Measurements from ENCODE around the gene ERP27. TPM values are rescaled to one million over a fixed set of nuclear protein-coding genes. Genes with fewer than 3 reads are reported as not detected.

Gene ERP27
- total RNA-seq, 2 donors from 2014 or later = 79.1 to 131 TPM

GRCh38 chr12:14961466-14962152, 23.3 kb upstream of the ERP27 start, which contains the start of gene ARHGDIB:
TSS of gene ARHGDIB (minus strand) at chr12:14961601. CDS start at chr12:14950712, 10,889 bp downstream.
- WGBS, 2 donors = 24 to 37% methylated on average over 14 of the region's 14 CpGs
- TF ChIP-seq POLR2A (IDR thresholded peaks at IDR 0.05) (peak in 2 of 3 donors; percentile 25 to 52), CTCF (IDR thresholded peaks at IDR 0.05) (no peak)

GRCh38 chr12:14960548-14961465, 22.5 kb upstream of the ERP27 start:
- peak overlapping the region in 3 of 4 donors; percentile 19 to 72 (median 28) for H3K27ac ChIP-seq
- H3K36me3 ChIP-seq (replicated peaks in 1 of 2; ENCODE audit: insufficient read depth in 1 of 2, low read depth in 2 of 2) = no peaks in the 10 kb centered on the region
- H3K4me3 ChIP-seq = no peak overlapping the region
- H3K4me1 ChIP-seq = peaks cover 6% of the 10 kb centered on the region
- peak in 1 of 4 donors; percentile 17 for DNase-seq
- no peaks in the 10 kb centered on the region for H3K9me3 ChIP-seq
- intact Hi-C loops (cut with DNase I) = no loop called here
- WGBS, 2 donors = 57 to 61% methylated on average over 12 to 13 of the region's 13 CpGs
- TF ChIP-seq POLR2A (IDR thresholded peaks at IDR 0.05) (no peak), CTCF (IDR thresholded peaks at IDR 0.05) (no peak)
- no peaks in the 10 kb centered on the region for H3K27me3 ChIP-seq
- peak; percentile 31 for ATAC-seq

More at GRCh38 chr12:14961466-14962152, 23.3 kb upstream of the ERP27 start, which contains the start of gene ARHGDIB:
- Histone ChIP-seq H3K36me3 (replicated peaks in 1 of 2; ENCODE audit: insufficient read depth in 1 of 2, low read depth in 2 of 2) (no peaks in the 10 kb centered on the region), H3K27ac (peak within 1 kb of the TSS in 3 of 4 donors; percentile 19 to 72 (median 28)), H3K4me3 (no peak within 1 kb of the TSS), H3K4me1 (peaks cover 6% of the 10 kb centered on the region), H3K9me3 (no peaks in the 10 kb centered on the region), H3K27me3 (no peaks in the 10 kb centered on the region)
- intact Hi-C loops (cut with DNase I) = no loop called here
- DNase-seq (peak; percentile 33 to 71 (median 46)), ATAC-seq (peak; percentile 57)

- TF ChIP-seq CTCF (IDR thresholded peaks at IDR 0.05) = no peak
- TF ChIP-seq POLR2A (IDR thresholded peaks at IDR 0.05) = no peak
- H3K36me3 ChIP-seq (replicated peaks in 1 of 2; ENCODE audit: insufficient read depth in 1 of 2, low read depth in 2 of 2) = no peaks in the 10 kb centered on the region
- H3K9me3 ChIP-seq = no peaks in the 10 kb centered on the region
- ATAC-seq = no peak
- intact Hi-C loops (cut with DNase I) = no loop called here
- no peak for DNase-seq
- no peaks in the 10 kb centered on the region for H3K27me3 ChIP-seq
- peak overlapping the region in 1 of 4 donors; percentile 72 for H3K27ac ChIP-seq
- 71 to 76% methylated on average over 4 of the region's 4 CpGs for WGBS, 2 donors
- H3K4me3 ChIP-seq = no peak overlapping the region
- peaks cover 6% of the 10 kb centered on the region for H3K4me1 ChIP-seq
Observed at GRCh38 chr12:14959916-14960496, 21.7 kb upstream of the ERP27 start.

GRCh38 chr12:14959463-14959862, 21.1 kb upstream of the ERP27 start:
- Histone ChIP-seq H3K9me3 (no peaks in the 10 kb centered on the region), H3K27me3 (no peaks in the 10 kb centered on the region), H3K27ac (peak overlapping the region in 1 of 4 donors; percentile 72), H3K4me1 (peaks cover 6% of the 10 kb centered on the region), H3K36me3 (replicated peaks in 1 of 2; ENCODE audit: insufficient read depth in 1 of 2, low read depth in 2 of 2) (no peaks in the 10 kb centered on the region), H3K4me3 (no peak overlapping the region)
- intact Hi-C loops (cut with DNase I) = no loop called here
- DNase-seq = no peak
- TF ChIP-seq POLR2A (IDR thresholded peaks at IDR 0.05) = no peak
- no peak for TF ChIP-seq CTCF (IDR thresholded peaks at IDR 0.05)
- WGBS, 2 donors = 51 to 54% methylated on average over 3 of the region's 3 CpGs
- no peak for ATAC-seq

Data from body of pancreas (tissue), 4 donors.